OCI-LY7 (cell line): ENCODE results near the gene MINAR2. TPM values are rescaled to one million over a fixed set of nuclear protein-coding genes. Genes with fewer than 3 reads are reported as not detected.

Experiments used
- BruUV-seq: library from RNA; stranded (reverse); fragments of 400-500 nt; replicated peaks from 2 replicates; lab custom pipeline; 2021; lab: Mats Ljungman, UMichigan
- CTCF ChIA-PET: fragments of 300-600 bp; sonication (Branson Sonifier 250); formaldehyde crosslinking; loops from one replicate; lab custom pipeline; 2022; ENCODE audit warnings: antibody characterized with exemption; ENCODE audit not compliant: unreplicated experiment; lab: Charles Lee
- POLR2A ChIA-PET: fragments of 300-600 bp; sonication (Branson Sonifier 250); formaldehyde crosslinking; loops from one replicate; lab custom pipeline; 2022; ENCODE audit warnings: antibody characterized with exemption; lab: Charles Lee
- DNase-seq: peaks from one replicate; pipeline ENCODE4 v3.0.0-alpha.2; 2015; ENCODE audit warnings: low spot score
- H2AFZ ChIP-seq: fragments of 200-600 bp; sonication (generic), shearing (Covaris generic); 2 replicates; pipeline ENCODE4 v1.6.1; 2014; ENCODE audit warnings: mild to moderate bottlenecking, antibody characterized with exemption, low read length, moderate library complexity
- H3K27ac ChIP-seq: fragments of 200-600 bp; sonication (generic); 2 replicates; pipeline ENCODE4 v1.5.1; 2014; ENCODE audit warnings: mixed run types, low read depth, mild to moderate bottlenecking, moderate library complexity, low read length, inconsistent platforms; ENCODE audit not compliant: poor library complexity, severe bottlenecking
- H3K36me3 ChIP-seq: fragments of 200-600 bp; sonication (generic); 2 replicates; pipeline ENCODE4 v1.6.1; 2014; ENCODE audit warnings: mild to moderate bottlenecking, antibody characterized with exemption, low read length, moderate library complexity, mixed read lengths; ENCODE audit not compliant: insufficient read depth
- H3K4me1 ChIP-seq: fragments of 200-600 bp; sonication (generic); 2 replicates; pipeline ENCODE4 v1.5.1; 2014; ENCODE audit warnings: mild to moderate bottlenecking, low read length; ENCODE audit not compliant: insufficient read depth, poor library complexity, severe bottlenecking
- H3K4me2 ChIP-seq: fragments of 200-600 bp; sonication (generic); 2 replicates; pipeline ENCODE4 v1.6.1; 2014; ENCODE audit warnings: mild to moderate bottlenecking, low read length
- H3K4me3 ChIP-seq: fragments of 200-600 bp; sonication (generic); 2 replicates; pipeline ENCODE4 v1.5.1; 2014; ENCODE audit warnings: mild to moderate bottlenecking, low read depth, low read length; ENCODE audit not compliant: poor library complexity, severe bottlenecking
- H3K79me2 ChIP-seq: fragments of 200-600 bp; sonication (generic); 2 replicates; pipeline ENCODE4 v1.6.1; 2016; ENCODE audit warnings: low read depth, mild to moderate bottlenecking, low read length, moderate library complexity, mixed read lengths; ENCODE audit not compliant: insufficient read depth
- H3K9me2 ChIP-seq: fragments of 200-600 bp; sonication (generic); 2 replicates; pipeline ENCODE4 v1.6.1; 2016; ENCODE audit warnings: mild to moderate bottlenecking, low read length, mixed read lengths; ENCODE audit not compliant: insufficient read depth
- H3K9me3 ChIP-seq: fragments of 200-600 bp; sonication (generic); 2 replicates; pipeline ENCODE4 v1.6.1; 2014; ENCODE audit warnings: mild to moderate bottlenecking, mixed run types, low read length, mixed read lengths
- H4K20me1 ChIP-seq: fragments of 200-600 bp; sonication (generic); 2 replicates; pipeline ENCODE4 v1.6.1; 2014; ENCODE audit warnings: mild to moderate bottlenecking, antibody characterized with exemption, low read length, moderate library complexity, mixed read lengths; ENCODE audit not compliant: insufficient read depth
- EZH2phosphoT487 ChIP-seq: fragments of 200-600 bp; sonication (generic); IDR thresholded peaks from 2 replicates; pipeline ENCODE4 v1.6.1; 2018; ENCODE audit warnings: low read depth, borderline replicate concordance, mild to moderate bottlenecking, mixed run types, antibody characterized with exemption, low read length, moderate library complexity, mixed read lengths
- intact Hi-C: fragments of 100-400 bp; cut with micrococcal nuclease; formaldehyde crosslinking; loops from one replicate; pipeline ENCODE4 v1.10.0; 2022; ENCODE audit not compliant: unreplicated experiment
- total RNA-seq, 2 experiments: library from RNA; depleted of rRNA in 1 of 2; stranded (reverse); fragments of >200 nt in 1 of 2; shearing (Covaris generic) in 1 of 2; gene quantifications; 2 replicates each; pipeline ENCODE4 v1.2.3, GENCODE V29; 2014 to 2022
- TF ChIP-seq, protein P1 (sequence below): fragments of 200-600 bp; sonication (generic); conservative IDR thresholded peaks from 2 replicates; pipeline ENCODE4 v1.5.1; 2014; ENCODE audit warnings: mild to moderate bottlenecking, antibody characterized with exemption, low read length, moderate library complexity, mixed read lengths

Gene MINAR2
- total RNA-seq, 2 experiments from 2014 or later, result not detected

DNA sequence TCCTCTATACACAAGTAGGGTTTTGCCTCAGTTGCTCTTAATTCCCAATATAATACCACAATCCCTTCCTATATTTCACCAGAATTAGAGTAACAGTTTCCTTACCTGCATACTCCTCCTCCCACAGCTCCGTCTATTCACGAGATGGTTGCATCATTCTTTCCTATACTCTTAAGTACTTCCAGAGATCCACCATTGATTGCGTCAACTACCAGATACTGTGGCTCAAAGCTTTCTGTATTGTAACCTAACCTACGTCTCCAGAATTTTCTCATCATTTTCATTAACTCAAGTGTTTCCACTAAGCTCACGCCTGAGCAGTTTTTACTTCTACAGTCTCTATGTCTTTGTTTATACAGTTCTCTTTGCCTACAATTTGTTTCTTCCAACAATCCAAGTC lies 31.2 kb upstream of the MINAR2 start:
- POLR2A ChIA-PET, result no interaction called here

DNA sequence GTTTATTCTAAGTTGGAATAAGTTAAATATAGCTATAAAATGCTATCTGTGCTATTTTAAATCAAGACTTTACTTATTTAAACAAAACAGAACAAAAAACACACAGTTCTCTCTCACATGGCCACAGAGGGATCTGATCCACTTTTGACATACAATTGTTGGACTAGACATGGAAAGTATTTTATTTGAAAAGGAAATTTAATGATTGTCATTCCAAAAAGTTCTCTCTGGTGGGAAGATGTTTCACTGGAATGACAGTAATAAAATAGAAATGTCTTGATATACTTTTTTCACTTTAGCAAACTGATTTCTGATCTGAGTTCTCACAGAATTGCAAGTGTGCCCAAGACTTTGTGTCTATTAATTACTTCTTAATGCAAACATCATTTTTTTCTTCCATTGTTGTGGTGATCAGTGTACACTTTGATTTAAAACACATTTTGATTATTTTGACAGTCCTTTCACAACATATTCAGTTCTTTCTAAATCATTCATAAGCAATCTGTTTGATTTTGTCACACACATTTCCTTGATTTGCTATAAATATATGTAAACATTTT lies 30.1 kb upstream of the MINAR2 start:
- Histone ChIP-seq H3K9me2 (no peaks in the 10 kb centered on the region), H3K9me3 (no peaks in the 10 kb centered on the region), H2AFZ (no peak overlapping the region), H3K27ac (no peak overlapping the region), H3K4me1 (no peaks in the 10 kb centered on the region), H3K4me3 (no peak overlapping the region), H3K79me2 (no peaks in the 10 kb centered on the region), H3K4me2 (no peak overlapping the region), H3K36me3 (no peaks in the 10 kb centered on the region), H4K20me1 (no peaks in the 10 kb centered on the region)
- POLR2A ChIA-PET, result no interaction called here
- no peak for DNase-seq
- no peak for TF ChIP-seq EZH2phosphoT487
- TF ChIP-seq, protein P1, sequence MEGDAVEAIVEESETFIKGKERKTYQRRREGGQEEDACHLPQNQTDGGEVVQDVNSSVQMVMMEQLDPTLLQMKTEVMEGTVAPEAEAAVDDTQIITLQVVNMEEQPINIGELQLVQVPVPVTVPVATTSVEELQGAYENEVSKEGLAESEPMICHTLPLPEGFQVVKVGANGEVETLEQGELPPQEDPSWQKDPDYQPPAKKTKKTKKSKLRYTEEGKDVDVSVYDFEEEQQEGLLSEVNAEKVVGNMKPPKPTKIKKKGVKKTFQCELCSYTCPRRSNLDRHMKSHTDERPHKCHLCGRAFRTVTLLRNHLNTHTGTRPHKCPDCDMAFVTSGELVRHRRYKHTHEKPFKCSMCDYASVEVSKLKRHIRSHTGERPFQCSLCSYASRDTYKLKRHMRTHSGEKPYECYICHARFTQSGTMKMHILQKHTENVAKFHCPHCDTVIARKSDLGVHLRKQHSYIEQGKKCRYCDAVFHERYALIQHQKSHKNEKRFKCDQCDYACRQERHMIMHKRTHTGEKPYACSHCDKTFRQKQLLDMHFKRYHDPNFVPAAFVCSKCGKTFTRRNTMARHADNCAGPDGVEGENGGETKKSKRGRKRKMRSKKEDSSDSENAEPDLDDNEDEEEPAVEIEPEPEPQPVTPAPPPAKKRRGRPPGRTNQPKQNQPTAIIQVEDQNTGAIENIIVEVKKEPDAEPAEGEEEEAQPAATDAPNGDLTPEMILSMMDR, result no peak
- CTCF ChIA-PET, result no interaction called here
- intact Hi-C loops, result no loop called here
- BruUV-seq, result no TSS peak

More for the DNA sequence above, 31.2 kb upstream of the MINAR2 start:
- H3K4me3 ChIP-seq, result no peak overlapping the region
- no peak overlapping the region for H3K4me2 ChIP-seq
- no peak for DNase-seq
- H3K36me3 ChIP-seq, result no peaks in the 10 kb centered on the region
- intact Hi-C loops, result no loop called here
- H3K27ac ChIP-seq, result no peak overlapping the region
- no peaks in the 10 kb centered on the region for H3K4me1 ChIP-seq
- no peaks in the 10 kb centered on the region for H3K9me2 ChIP-seq
- no peaks in the 10 kb centered on the region for H3K79me2 ChIP-seq
- H3K9me3 ChIP-seq, result no peaks in the 10 kb centered on the region
- no peaks in the 10 kb centered on the region for H4K20me1 ChIP-seq
- H2AFZ ChIP-seq, result no peak overlapping the region
- TF ChIP-seq, protein P1, result no peak
- TF ChIP-seq EZH2phosphoT487, result no peak
- BruUV-seq, result no TSS peak
- CTCF ChIA-PET, result no interaction called here

DNA sequence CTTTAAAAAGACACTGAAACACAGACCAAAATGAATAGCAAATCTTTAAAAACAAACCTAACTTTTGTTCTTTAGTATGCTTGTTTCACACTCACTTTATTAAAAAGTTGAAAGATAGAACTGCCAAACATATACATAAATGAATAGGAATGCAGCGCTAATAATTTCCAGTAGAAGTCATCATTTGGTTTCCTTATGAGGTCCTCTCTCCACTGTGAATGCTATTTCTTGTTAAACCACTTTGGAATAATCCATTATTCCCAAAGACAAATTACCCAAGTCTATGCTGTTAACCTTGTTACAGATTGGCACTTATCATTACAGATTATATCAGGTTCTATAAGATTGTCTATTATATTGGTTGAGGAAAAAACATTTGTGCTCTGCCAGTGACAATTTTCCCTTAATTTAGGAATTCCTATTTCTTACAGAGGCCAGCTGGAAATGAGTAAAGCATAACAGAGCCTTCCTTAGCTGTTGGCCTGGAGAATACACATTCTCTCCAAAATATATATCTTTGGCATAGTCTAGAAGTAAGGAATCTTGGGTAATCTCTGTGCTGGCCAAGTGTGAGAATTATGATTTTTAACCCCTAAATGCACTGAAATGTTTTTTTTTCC lies 29.3 kb upstream of the MINAR2 start:
- no peaks in the 10 kb centered on the region for H3K79me2 ChIP-seq
- no peak overlapping the region for H3K4me3 ChIP-seq
- H2AFZ ChIP-seq, result no peak overlapping the region
- ChIA-PET POLR2A (no interaction called here), CTCF (no interaction called here)
- intact Hi-C loops, result no loop called here
- H3K36me3 ChIP-seq, result no peaks in the 10 kb centered on the region
- TF ChIP-seq, protein P1, result no peak
- no peak for TF ChIP-seq EZH2phosphoT487
- no peak for DNase-seq
- no peak overlapping the region for H3K4me2 ChIP-seq
- H3K9me2 ChIP-seq, result no peaks in the 10 kb centered on the region
- BruUV-seq, result no TSS peak
- no peaks in the 10 kb centered on the region for H4K20me1 ChIP-seq
- no peak overlapping the region for H3K27ac ChIP-seq
- H3K9me3 ChIP-seq, result no peaks in the 10 kb centered on the region
- no peaks in the 10 kb centered on the region for H3K4me1 ChIP-seq
